ENCODE data around the gene NLGN4Y.

Gene NLGN4Y

DNA sequence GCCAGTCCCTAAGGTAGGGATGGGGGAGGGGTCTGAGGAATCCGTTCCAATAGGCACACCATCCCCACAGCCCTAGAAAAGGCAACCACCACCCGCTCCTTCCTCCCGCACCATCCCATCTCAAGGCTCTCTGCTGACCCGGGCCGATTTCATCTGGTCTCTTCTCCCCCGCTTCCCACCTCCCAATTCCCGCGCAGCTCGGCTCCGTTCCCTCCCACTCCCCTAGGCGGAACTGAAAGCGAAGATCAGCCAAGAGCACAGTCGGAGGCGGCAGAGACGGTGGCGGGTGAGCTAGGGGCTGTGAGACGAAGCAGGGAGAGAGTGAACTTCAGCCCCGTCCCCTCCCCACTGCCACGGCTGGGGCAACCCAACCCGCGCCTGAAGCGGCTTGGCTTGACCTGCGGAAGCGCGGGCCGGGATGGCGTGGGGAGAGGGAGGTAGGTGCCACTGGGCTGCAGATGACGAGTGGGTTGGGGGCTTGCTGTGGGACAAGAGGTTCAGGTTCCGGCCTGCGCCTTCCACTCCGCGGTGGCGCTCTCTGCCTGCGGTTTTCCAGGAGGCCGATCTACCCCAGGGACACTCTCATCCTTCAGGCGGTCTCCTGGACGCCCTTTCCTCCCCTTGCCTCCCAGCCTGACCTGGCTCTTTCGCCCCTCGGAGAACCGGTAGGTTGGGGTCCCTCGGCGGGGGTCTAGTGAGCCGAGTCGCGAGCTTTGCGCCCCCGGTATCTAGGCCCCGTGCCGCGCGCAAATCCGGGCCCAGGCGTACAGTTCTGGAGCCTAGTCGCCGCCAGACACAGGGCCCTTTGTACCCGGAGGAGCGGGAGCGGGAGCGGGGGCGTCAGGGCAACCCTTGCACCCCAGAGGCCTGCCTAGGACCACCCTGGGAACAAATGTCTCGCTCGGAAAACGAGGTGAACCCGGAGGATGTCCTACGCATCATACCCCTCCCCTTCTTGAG lies at the start of gene NLGN4Y:
Gene NLGN4Y (plus strand): TSS at position 258 of the 960 bp plus-strand sequence. CDS start 97,591 bp downstream, outside the sequence.
- no peak for DNase-seq

DNA sequence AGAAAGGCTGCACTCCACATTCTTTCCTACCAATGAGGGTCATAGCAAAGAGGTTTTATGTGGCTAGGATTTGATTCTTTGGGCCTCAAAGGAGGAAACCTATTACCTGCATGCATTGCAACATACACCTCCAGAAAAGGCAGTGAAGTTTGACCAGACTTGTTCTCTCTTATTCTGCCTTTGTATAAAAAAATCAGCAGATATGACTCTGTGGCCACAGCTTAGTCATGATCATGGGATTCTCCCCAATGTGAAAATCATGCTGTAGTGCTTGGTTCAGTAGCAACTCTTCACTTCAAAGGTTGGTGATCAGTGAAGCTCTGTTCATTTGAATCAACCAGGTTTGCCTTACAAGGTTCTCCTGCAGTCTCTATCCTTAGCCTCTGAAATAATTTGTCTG lies 38.4 kb upstream of the NLGN4Y start:
- no peak for DNase-seq

DNA sequence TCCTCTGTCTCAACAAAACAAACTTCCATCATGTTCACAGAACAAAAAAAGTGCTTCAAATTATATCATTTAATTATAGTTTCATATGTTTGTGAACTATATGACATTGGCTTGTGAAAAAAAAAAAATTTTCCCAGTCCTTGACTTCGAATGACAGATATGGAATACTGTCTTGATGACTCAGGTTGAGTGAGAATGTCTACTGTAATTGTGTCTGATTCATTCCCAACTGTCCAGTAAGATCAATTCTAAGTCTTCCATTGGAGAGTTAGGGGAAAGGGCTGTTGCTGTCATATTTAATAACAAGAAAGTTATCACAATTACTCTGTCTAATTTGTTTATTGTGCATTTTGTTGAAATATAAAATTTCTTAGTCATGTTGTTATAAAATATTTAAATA lies 34.1 kb upstream of the NLGN4Y start:
- DNase-seq, result no peak

DNA sequence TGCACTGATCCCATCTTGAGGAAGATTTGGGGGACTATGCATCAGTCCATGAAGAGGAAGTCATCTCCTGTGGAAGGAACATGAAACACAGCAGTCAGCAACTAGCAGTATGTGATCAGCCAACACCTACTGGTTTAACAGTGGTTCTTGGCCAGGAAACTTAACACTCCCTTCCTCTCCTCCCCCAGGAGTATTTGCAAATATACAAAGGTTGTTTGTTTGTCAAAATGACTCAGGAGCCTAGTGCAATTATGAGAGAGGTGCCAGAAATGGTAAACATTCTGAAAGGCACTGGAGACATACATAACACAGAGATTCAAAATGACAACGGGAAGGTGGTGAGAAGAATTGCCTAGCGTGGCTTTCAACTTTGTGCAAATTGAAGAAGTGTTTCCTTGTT lies 26.3 kb upstream of the NLGN4Y start:
- DNase-seq, result no peak

DNA sequence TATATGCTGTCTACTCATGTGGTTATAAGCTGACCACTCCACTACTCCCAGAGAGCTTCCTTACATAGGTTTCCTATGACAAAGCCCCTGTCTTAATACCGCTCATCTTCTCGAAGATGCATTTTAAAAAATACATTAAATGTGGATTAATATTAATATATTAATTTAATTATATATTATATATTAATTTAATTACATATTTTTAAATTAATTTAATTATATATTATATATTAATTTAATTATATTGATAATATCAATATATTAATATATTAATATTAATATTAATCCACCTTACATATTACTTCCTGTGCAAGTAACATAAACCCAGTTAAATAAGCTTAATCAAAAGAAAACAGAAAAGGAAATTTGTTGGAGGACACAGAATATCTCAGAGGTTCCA lies 19.7 kb upstream of the NLGN4Y start:
- DNase-seq, result no peak

DNA sequence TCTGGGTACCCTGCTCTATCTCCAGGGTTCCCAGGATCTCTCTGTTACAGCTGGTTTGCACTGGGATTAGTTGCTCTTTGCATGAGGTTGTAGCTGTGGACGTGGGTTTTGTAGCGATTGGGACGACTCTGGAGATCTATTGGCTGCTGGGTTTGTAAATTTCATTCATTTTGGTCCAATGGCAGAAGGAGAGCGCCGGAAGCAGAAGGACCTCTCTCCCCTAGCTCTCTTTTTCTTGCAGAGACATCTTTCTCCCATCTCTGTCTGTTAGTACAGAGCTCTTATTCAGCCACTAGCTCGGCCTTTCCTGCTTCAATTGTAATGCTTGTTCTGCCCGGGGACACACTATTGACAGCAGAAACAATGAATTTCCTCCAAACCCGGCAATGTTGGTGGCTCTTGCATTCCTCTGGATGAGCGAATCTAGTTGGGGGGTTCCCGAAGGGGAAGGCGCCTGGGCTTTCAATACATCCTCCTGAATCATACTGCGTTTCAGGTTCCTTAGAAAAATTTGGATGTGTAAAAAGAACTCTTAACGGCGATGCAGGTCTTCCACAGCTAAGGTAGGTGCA lies 1.9 kb upstream of the NLGN4Y start:
- DNase-seq, result no peak

DNA sequence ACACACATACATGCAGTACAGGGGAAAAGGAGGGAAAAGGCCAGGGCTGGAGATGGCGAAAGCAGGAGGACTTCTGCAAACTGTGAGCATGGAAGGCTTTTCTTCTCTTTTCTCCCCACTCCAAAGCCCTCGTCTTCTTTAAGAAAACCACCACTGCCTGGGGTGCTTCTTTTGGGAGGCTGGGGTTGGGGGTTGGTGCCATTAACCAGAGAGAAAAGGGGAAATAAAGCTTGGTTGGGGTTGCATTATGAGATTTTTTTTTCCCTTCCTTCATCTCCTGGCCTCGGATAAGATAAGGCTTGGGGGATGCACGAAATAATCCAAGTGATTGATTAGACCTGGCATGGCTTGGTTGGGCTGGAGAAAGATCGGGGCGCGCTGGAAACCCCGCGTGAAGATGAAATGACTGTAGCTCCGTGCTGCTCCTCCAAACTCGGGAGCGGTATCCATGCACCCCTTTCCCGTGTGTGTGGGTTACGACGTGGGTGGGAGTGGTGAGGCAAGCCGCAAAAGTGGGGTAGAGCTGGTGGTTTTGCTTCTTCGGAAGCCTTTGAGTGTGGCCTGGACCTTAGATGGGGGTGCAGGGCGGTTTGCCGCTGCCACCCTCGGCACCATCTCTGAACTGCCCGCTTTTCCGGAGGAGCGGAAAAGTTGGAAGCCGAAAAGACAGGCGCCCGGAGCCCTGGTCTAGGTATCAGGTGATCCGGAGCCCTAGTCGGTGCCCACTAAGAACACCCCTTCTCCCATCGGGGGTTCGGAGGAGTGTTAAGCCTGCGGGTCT lies 648 bp upstream of the NLGN4Y start:
- DNase-seq, result no peak

DNA sequence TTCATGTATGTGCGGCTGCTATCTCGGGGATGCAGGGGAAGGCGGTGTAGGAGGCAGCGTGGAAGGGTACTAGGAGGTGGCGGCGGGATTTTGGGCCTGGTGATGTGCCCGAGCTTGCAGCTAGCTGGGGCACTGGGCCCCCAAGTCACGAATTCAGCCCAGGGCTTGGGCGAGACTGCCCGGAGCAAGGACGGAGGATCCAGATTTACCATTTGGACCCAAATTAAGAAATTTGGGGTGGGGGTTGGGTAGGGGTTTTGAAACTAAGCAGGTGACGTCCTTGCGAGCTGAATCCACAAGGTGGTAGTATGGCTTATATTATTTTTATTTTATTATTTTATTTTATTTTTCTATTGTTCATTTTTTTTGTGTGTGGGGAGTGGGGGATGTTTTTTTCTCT lies 986 bp downstream of the NLGN4Y start:
- DNase-seq, result no peak

DNA sequence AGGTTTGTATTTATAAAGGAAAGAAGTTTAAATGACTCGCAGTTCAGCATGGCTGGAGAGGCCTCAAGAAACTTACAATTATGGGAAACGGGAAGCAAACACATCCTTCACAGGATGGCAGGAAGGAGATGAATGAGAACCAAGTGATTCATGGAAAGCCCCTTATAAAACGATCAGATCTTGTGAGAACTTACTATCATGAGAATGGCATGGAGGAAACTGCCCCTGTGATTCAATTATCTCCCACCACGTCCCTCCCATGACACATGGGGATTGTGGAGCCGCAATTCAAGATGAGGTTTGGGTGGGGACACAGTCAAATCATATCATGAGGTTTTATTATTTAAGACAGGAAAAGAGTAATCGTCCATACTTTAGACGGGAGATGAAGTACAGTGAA lies 4.0 kb downstream of the NLGN4Y start:
- no peak for DNase-seq

DNA sequence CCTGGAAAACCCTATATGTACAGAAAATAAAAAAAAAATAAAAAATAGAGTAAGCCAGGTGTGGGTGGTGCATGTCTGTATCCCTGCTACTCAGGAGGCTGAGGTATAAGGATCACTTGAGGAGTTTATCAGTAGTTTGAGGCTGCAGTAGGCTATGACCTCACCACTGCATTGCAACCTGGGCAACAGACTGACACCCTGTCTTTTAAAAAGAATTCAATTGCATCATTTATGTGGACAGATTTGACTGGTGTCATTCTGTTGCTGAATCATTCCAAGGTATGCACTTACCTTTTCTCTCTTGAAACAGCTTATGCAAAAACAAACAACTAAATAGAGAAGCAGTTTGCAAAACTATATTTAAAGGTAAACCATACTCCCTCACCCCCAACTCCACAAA lies 12.4 kb downstream of the NLGN4Y start:
- no peak for DNase-seq

DNA sequence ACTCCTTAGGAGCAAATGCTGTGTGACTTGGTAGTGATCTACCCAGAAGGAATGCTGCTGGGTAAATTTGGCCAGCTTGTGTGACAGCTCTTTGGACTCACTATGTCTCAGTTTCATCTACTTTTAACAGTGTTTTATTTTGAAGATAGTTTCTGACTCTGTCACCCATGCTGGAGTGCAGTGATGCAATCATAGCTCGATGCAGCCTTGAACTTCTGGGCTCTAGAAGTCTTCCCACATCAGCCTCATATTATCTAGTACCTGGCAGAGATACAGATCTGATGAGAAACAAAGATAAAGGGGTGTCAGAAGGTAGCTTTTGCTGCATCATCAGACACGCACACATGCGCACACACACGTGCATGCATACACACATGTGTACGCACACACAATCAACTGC lies 19.2 kb downstream of the NLGN4Y start:
- DNase-seq, result no peak

DNA sequence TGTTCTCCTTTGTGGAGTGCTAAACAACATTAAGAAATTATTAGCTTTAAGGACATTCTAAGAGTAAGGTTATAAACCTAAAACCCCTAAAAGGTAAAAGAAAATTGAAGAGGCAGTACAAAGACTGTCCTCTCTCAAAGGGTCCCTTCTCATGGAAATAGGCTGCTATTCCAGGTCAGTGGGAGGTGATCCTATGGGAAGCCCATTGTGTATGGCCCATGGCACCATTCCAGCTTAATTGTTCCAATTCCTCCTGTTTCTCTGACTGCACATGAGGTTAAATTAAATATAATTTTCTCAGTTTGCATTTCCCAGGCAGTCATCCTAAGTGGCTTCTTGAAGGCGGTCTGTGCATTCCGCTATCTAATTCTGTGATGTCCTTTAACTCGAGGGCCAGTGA lies 57.0 kb downstream of the NLGN4Y start:
- no peak for DNase-seq

DNA sequence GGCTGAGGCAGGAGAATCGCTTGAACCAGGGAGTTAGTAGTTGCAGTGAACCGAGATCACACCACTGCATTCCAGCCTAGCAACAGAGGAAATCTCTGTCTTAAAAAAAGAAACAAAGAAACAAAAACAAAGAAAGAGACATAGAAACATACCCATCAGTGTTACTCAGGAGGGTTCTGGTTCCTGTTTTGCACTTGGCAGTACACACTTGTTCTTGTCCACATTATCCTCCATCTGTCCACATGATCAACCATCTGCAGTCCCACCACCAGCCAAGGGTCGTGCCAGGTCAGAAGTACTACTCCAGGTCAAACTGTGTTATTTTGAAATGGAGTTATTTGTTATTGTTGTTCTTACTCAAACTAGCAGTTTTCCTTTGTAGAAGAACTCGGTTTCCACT lies 62.4 kb downstream of the NLGN4Y start:
- no peak for DNase-seq

DNA sequence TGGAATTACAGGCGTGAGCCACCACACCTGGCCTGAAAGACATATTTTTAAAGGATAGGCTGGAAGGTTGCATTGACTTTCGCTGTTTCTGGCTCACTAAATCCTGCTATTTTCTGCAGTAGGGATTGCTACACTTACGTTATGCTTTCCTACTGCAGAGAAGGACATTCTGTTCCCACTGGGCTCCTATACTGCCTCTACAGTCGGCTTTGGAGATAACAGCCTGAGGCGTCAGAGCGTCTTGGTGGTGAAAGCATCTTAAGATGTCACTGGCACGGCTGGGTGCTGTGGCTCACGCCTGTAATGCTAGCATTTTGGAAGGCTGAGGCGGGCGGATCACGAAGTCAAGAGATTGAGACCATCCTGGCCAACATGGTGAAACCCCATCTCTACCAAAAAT lies 77.0 kb downstream of the NLGN4Y start:
- no peak for DNase-seq

DNA sequence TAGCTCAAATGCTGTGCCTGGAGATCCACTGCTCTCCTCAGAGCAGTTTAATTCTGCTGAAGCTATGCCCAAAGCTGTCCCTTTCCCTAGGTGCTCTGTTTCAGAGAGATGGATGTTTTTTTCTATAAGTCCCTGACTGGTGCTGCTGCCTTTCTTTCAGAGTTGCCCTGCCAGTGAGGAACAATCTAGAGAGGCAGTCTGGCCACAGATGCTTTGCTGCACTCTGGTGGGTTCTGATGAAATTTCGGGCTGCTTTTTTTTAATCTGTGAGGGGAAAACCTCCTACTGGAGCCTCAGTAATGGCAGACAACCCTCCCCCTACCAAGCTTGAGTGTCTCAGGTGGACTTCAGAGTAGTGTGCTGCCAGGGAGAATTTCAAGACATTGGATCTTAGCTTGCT lies 93.3 kb downstream of the NLGN4Y start:
- DNase-seq, result no peak

DNA sequence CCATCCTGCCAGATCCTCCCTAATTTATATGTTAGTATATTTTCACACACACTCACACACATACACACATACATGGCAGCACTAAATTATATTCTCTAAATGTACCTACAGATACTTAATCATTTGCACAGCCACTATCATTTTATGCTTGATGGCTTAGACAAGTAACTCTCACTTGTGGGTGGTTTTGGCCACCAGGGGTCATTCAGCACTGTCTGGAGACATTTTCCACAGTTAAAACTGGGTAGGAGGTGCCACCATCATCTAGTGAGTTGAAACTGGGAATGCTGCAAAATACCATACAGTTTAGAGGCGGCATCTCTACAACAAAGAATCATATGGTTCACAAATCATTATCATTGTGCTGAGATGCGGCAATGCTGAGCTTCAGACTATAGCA lies 94.2 kb downstream of the NLGN4Y start:
- DNase-seq, result no peak

DNA sequence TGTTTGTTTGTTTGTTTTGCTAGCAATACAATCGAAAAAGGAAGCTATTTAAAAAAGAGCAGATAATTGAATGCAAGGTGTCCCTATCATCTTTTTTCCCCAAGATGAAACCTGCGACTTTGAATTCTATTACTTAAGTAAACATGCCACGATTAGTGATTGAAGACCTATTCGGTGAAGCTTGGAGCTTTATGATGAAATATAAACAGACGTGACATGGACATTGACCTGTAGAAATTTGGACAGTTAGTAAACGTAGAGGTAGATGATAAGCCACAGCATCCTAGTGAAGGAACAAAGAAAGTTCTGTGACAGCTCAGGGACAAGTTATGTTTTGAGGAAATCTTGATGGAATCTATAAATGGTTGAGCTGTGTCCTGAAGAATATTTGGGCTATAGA lies 103.9 kb downstream of the NLGN4Y start:
- DNase-seq, result no peak

DNA sequence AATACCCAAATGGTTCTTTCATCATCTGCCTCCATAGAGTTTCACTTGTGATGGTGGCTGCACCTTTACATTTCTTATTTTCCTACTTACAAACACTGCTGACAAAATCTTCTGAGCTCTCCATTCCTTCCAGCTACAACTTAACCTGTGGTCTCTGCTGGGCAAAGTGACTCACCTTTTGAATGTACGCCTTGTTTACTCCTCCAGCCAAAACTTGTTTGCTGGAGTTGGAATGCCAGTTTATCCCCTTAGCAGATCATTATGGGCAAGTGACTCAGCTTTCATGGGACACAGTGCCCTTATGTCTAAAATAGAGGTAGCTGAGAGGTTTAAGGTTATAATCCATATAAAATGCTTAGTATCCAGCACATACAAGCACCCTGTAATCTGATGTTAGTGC lies 107.3 kb downstream of the NLGN4Y start:
- DNase-seq, result no peak

DNA sequence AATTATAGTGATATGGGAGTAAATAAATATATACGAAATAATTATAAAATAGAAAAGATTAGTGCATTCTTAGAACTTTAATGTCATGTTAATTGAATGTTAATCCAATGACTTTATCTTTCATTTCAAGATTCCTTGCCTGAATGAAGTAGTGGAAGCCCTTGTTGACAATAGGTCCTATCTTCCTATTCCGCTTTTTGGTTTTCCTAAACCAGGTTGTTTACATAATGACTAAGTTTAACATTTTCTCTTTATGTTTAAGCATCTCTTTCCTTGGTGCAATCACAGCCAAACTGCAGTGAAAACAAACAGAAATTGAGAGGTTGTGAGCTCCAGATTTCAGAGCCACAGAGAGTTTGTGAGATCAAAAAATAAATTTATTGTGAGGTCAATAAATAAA lies 109.4 kb downstream of the NLGN4Y start:
- no peak for DNase-seq

DNA sequence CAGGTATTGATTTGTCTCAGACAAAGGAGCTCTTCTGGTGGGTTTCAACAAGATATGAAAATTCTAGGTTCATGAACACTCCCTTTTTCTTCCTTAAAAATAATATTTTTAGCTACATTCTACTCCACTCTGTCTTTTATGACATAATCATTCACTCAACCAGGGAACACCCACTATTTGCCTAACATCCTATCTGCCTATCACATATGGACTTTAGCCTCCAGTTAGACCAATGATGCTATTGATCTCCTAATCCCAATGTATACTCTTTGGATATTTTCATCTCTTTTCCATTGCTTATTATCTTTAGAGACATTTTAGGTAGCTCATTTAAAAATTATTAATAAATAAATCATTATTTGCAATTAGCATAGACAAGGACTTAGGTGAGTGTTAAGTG lies 110.6 kb downstream of the NLGN4Y start:
- DNase-seq, result no peak

DNA sequence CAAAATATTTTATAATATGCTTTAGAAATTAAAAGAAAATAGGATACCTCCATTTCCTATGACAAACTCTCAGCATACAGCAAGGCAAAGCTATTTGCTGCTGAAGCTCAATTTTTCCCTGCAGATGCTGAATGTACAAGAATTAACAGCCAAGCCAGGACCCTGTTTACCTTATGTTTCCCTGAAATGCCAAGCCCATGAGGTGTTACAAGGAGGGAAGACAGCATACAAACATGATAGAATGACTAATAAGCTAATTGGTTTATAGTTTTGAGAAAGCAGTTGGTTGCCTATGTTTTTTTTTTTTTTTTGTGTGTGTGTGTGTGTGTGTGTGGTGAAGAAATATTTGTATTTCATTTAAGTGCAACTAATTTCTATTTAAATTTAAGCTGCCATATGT lies 113.2 kb downstream of the NLGN4Y start:
- DNase-seq, result no peak

DNA sequence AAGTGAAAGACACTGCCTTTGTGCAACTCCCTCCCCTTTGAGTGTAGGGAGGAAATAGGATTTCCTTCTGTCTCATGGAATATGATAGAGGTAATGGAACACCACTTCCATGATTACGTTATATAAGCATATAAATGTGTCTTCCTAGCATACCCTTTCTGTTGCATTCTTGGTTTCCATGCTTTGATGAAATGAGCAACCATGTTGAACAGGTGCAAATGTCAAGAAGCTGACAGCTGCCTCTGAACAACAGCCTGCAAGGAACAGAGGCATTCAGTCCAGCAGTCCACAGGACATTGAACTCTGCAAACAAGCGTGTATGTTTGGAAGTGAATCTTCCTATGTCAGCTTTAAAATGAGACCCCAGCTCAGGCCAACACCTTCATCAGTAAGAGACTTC lies 117.5 kb downstream of the NLGN4Y start:
- no peak for DNase-seq

DNA sequence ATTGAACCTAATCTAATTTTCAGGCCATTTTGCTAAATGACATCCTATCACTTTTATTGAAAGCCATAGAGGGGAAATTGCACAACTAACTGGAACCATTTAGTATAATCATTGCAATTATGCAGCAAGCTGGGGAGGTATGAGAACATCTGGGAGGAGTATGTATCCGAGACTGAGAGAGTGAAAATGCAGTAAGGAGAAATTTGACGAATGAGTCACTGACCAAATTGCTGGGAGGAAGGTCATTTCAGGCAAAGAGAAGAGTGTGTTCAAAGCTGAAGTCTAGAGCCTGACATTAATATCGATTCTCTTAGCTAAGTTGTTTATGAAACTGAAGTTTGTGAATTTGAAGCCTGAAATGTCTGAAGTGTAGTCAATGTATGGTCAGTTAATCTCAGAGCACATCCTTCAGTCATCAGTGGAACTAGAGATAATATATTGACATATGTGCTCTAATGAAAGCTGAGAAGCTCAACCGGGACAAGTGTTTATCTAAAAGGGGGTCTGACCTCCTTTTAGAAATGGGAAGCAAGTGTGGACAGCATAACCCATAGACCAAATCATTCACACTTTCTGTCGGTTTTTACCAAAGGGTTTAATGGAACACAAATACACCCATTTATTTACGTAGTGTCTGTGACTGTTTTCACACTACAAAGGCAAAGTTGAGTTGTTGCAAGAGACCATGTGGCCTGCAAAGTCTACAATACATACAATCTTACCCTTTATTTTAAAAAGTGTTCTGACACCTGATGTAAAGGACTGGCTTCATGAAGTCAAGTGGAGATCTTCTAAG lies 120.0 kb downstream of the NLGN4Y start:
- DNase-seq, result no peak
